NT2/D1 (cell line): ENCODE results near the gene CYP2A6.
"Not testable (repeated sequence)": the region's sequence is repeated elsewhere in the genome, so short reads cannot be mapped to it uniquely, and the experiment has no call there.

Experiments used
- DNase-seq: peaks from one replicate; pipeline ENCODE4 v3.0.0-alpha.2; 2011; ENCODE audit warnings: low read depth, low spot score
- H3K27me3 ChIP-seq: 2 replicates; pipeline ENCODE4 v1.6.0; 2011; ENCODE audit warnings: mild to moderate bottlenecking; ENCODE audit not compliant: insufficient read length, insufficient read depth
- H3K36me3 ChIP-seq: 2 replicates; pipeline ENCODE4 v1.6.1; 2011; ENCODE audit warnings: mild to moderate bottlenecking, low read length, mixed read lengths; ENCODE audit not compliant: insufficient read depth, insufficient read length
- H3K4me1 ChIP-seq: 2 replicates; pipeline ENCODE4 v1.5.1; 2011; ENCODE audit not compliant: insufficient read depth, insufficient read length
- H3K4me3 ChIP-seq: 2 replicates; pipeline ENCODE4 v1.5.1; 2011; ENCODE audit warnings: low read depth; ENCODE audit not compliant: insufficient read length
- H3K9ac ChIP-seq: 2 replicates; pipeline ENCODE4 v1.6.0; 2011; ENCODE audit warnings: low read depth; ENCODE audit not compliant: insufficient read length
- H3K9me3 ChIP-seq: 2 replicates; pipeline ENCODE4 v1.5.1; 2011; ENCODE audit warnings: mild to moderate bottlenecking, low read length; ENCODE audit not compliant: insufficient read depth
- SUZ12 ChIP-seq: IDR thresholded peaks from 2 replicates; pipeline ENCODE4 v1.6.1; 2011; ENCODE audit not compliant: insufficient read length, insufficient read depth; ENCODE audit errors: extremely low read depth
- YY1 ChIP-seq: IDR thresholded peaks from 2 replicates; pipeline ENCODE4 v1.6.1; 2011; ENCODE audit not compliant: insufficient read length, insufficient read depth
- ZNF274 ChIP-seq: IDR thresholded peaks from 2 replicates; pipeline ENCODE4 v1.6.1; 2011; ENCODE audit warnings: mild to moderate bottlenecking, low read depth, low read length

Gene CYP2A6

GRCh38 chr19:40875526-40875951 is 25.3 kb upstream of the CYP2A6 start:
- not testable (repeated sequence) for DNase-seq, H3K9ac ChIP-seq, H3K36me3 ChIP-seq, H3K4me1 ChIP-seq, H3K4me3 ChIP-seq, H3K9me3 ChIP-seq, H3K27me3 ChIP-seq

DNA sequence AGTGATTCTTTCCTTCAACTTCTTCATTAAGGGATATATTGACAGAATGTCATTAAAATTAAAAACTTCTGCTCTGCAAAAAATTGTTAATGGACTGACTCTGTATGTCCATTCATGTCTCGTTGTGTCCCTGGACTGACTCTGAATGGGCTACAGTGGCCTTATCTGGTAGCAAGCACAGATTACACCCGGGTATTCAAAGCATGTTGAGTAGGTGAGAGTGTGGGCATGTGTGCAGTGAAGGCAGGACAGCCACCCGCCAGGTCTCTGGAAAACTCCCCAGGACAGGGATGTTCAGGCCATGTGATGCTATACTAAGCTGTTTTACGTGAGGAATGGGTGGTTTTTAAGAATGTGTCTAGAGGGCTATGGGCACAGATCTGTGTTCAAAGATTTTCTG is 24.6 kb upstream of the CYP2A6 start:
- H3K9ac ChIP-seq, H3K4me3 ChIP-seq, H3K4me1 ChIP-seq, H3K9me3 ChIP-seq, DNase-seq, H3K36me3 ChIP-seq, H3K27me3 ChIP-seq: not testable (repeated sequence)

GRCh38 chr19:40873873-40874272 is 23.6 kb upstream of the CYP2A6 start:
- not testable (repeated sequence) for H3K4me3 ChIP-seq, H3K9ac ChIP-seq, DNase-seq, H3K36me3 ChIP-seq, H3K4me1 ChIP-seq, H3K9me3 ChIP-seq, H3K27me3 ChIP-seq

DNA sequence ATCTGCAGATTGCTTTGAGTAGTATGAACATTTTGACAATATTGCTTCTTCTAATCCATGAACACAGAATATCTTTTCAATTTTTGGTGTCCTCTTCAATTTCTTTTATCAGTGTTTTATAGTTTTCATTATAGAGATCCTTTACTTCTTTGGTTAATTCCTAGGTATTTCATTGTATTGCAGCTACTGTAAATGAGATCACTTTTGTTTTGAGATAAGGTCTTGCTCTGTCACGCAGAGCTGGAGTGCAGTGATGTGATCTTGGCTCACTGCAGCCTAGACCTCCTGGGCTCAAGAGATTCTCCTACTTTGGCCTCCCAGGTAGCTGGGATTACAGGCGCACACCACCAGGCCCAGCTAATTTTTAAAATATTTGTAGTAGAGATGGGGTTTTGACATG is 22.0 kb upstream of the CYP2A6 start:
- no peak overlapping the region for H3K4me3 ChIP-seq
- no peaks in the 10 kb centered on the region for H3K36me3 ChIP-seq
- no peaks in the 10 kb centered on the region for H3K9me3 ChIP-seq
- peaks cover 6% of the 10 kb centered on the region for H3K27me3 ChIP-seq
- no peaks in the 10 kb centered on the region for H3K4me1 ChIP-seq
- no peak overlapping the region for H3K9ac ChIP-seq
- no peak for TF ChIP-seq SUZ12
- TF ChIP-seq YY1, result no peak
- no peak for TF ChIP-seq ZNF274
- DNase-seq, result no peak

- Histone ChIP-seq H3K9ac (no peak overlapping the region), H3K27me3 (peaks cover under 1% of the 10 kb centered on the region), H3K9me3 (no peaks in the 10 kb centered on the region), H3K4me3 (no peak overlapping the region), H3K36me3 (no peaks in the 10 kb centered on the region), H3K4me1 (no peaks in the 10 kb centered on the region)
- no peak for DNase-seq
- TF ChIP-seq SUZ12 (no peak), YY1 (no peak), ZNF274 (no peak)
These were observed 17.5 kb upstream of the CYP2A6 start for GRCh38 chr19:40867701-40868100.

DNA sequence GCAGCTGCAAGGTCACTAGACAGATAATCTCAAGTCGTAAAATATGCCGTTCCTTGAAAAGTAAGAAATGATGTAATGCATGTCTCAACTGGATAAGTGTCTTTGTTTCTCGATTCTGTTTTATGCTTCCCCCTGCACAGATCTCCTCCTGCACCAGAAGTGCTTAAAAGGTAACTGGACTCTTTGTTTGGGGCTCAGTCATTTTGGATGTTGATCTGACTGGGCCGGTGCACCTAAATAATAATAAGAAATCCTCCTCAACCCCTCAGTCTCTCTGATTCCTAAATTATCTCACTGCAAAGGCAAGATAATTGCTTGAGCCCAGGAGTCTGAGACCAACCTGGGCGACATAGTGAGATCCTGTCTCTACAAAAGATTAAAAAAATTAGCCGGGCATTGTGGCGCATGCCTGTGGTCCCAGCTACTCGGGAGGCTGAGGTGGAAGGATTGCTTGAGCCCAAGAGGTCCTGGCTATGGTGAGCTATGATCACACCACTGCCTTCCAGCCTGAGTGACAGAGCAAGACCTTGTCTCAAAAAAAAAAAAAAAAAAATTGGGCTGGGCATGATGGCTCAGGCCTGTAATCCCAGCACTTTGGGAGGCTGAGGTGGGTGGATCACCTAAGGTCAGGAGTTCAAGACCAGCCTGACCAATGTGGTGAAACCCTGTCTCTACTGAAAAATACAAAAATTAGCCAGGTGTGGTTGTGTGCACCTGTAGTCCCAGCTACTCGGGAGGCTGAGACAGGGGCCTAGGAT is 14.7 kb upstream of the CYP2A6 start:
- H3K4me1 ChIP-seq, H3K9me3 ChIP-seq, DNase-seq, H3K9ac ChIP-seq, H3K36me3 ChIP-seq, H3K4me3 ChIP-seq, H3K27me3 ChIP-seq: not testable (repeated sequence)

DNA sequence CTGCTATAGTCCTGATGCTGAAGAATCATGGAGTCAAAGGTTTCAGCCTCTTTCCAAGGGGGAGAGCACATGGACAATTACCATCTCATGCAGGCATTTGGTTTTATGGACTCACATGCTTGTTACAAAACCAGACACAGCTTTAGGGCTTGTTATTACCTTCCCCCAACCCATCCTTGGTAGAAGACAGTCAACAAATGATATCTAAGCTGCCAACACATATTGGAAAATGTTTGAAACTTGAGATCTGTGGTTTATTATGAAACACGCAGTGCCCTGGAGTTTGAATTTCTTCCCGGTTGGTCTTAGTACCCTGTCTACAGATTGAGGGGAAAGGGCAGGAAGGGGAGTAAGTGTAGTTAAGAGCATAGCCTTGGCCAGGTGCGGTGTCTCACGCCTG is 12.5 kb upstream of the CYP2A6 start:
- no peak overlapping the region for H3K9ac ChIP-seq
- H3K4me3 ChIP-seq, result no peak overlapping the region
- no peaks in the 10 kb centered on the region for H3K9me3 ChIP-seq
- no peaks in the 10 kb centered on the region for H3K27me3 ChIP-seq
- H3K4me1 ChIP-seq, result no peaks in the 10 kb centered on the region
- H3K36me3 ChIP-seq, result no peaks in the 10 kb centered on the region
- no peak for DNase-seq
- TF ChIP-seq SUZ12 (no peak), YY1 (no peak), ZNF274 (no peak)

DNA sequence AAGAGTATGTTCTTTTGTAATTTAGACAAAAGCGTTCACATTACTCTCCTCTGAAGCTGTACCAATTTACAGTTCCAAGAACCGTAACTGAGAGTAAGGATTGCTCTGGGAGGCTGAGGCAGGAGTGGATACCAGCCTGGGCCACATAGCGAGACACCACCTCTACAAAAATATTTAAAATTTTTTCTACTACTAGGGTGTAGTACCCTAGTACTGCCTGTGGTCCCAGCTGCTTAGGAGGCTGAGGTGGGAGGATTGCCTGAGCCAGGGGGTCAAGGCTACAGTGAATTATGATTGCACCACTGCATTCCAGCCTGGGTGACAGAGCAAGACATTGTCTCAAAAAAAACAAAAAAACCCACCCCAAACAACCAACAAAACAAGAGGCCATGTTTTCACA is 12.1 kb upstream of the CYP2A6 start:
- TF ChIP-seq ZNF274 (no peak), YY1 (no peak), SUZ12 (no peak)
- Histone ChIP-seq H3K4me3 (no peak overlapping the region), H3K36me3 (no peaks in the 10 kb centered on the region), H3K9ac (no peak overlapping the region), H3K4me1 (no peaks in the 10 kb centered on the region), H3K27me3 (no peaks in the 10 kb centered on the region), H3K9me3 (no peaks in the 10 kb centered on the region)
- no peak for DNase-seq
